Type B pancreatic cell (in vitro differentiated cells): ENCODE measurements around the gene KIF16B. TPM values are rescaled to one million over a fixed set of nuclear protein-coding genes. Genes with fewer than 3 reads are reported as not detected.
"Not testable (repeated sequence)": the region's sequence is repeated elsewhere in the genome, so short reads cannot be mapped to it uniquely, and the experiment has no call there.

Experiments used
- DNase-seq: peaks from one replicate; pipeline ENCODE4 v3.0.0; 2021; ENCODE audit warnings: mixed read lengths; ENCODE audit not compliant: unreplicated experiment; ENCODE audit errors: extremely low spot score
- H3K27ac Mint-ChIP-seq: 2 replicates; pipeline ENCODE4 v1.8.0; 2021; ENCODE audit warnings: mild to moderate bottlenecking, mixed read lengths
- H3K27me3 Mint-ChIP-seq: 2 replicates; pipeline ENCODE4 v1.8.0; 2021; ENCODE audit warnings: mixed read lengths
- H3K36me3 Mint-ChIP-seq: 2 replicates; pipeline ENCODE4 v1.8.0; 2021; ENCODE audit warnings: mixed read lengths
- H3K4me1 Mint-ChIP-seq: one replicate; pipeline ENCODE4 v1.8.0; 2021; ENCODE audit warnings: mixed read lengths; ENCODE audit not compliant: unreplicated experiment
- H3K4me3 Mint-ChIP-seq: 2 replicates; pipeline ENCODE4 v1.8.0; 2021; ENCODE audit warnings: mild to moderate bottlenecking, mixed read lengths
- H3K9me3 Mint-ChIP-seq: 2 replicates; pipeline ENCODE4 v1.8.0; 2021; ENCODE audit warnings: mixed read lengths
- CTCF ChIP-seq: fragments of 200-600 bp; sonication (generic); conservative IDR thresholded peaks from 2 replicates; pipeline ENCODE4 v1.5.0; 2021; ENCODE audit warnings: antibody characterized with exemption, mild to moderate bottlenecking
- total RNA-seq: library from RNA; stranded (reverse); gene quantifications from 2 replicates; pipeline ENCODE4 v1.2.1, GENCODE V29; 2021; ENCODE audit warnings: low replicate concordance

The KIF16B gene
- total RNA-seq, 1 donor from 2014 or later: 10.3 TPM

- DNase-seq: peak; percentile 4
- Mint-ChIP-seq H3K9me3 (peaks cover 11% of the 10 kb centered on the region), H3K27me3 (no peaks in the 10 kb centered on the region), H3K4me3 (no peak overlapping the region), H3K4me1 (no peaks in the 10 kb centered on the region), H3K36me3 (peaks cover 8% of the 10 kb centered on the region), H3K27ac (no peak overlapping the region)
- no peak for TF ChIP-seq CTCF
These were observed 311.4 kb downstream of the KIF16B start for GRCh38 chr20:16261733-16262273.

GRCh38 chr20:16260911-16261310 lies 312.3 kb downstream of the KIF16B start:
- H3K9me3 Mint-ChIP-seq: peaks cover 6% of the 10 kb centered on the region
- peaks cover 6% of the 10 kb centered on the region for H3K36me3 Mint-ChIP-seq
- no peak for TF ChIP-seq CTCF
- no peak for DNase-seq
- H3K27me3 Mint-ChIP-seq: no peaks in the 10 kb centered on the region
- no peak overlapping the region for H3K4me3 Mint-ChIP-seq
- H3K27ac Mint-ChIP-seq: no peak overlapping the region
- no peaks in the 10 kb centered on the region for H3K4me1 Mint-ChIP-seq

GRCh38 chr20:16260133-16260532 lies 313.1 kb downstream of the KIF16B start:
- H3K4me1 Mint-ChIP-seq, H3K36me3 Mint-ChIP-seq, H3K27ac Mint-ChIP-seq, H3K27me3 Mint-ChIP-seq, H3K9me3 Mint-ChIP-seq, H3K4me3 Mint-ChIP-seq, DNase-seq: not testable (repeated sequence)

- Mint-ChIP-seq H3K27ac (no peak overlapping the region), H3K4me1 (no peaks in the 10 kb centered on the region), H3K36me3 (no peaks in the 10 kb centered on the region), H3K4me3 (no peak overlapping the region), H3K9me3 (no peaks in the 10 kb centered on the region), H3K27me3 (no peaks in the 10 kb centered on the region)
- no peak for DNase-seq
- TF ChIP-seq CTCF: no peak
These were observed 314.5 kb downstream of the KIF16B start for GRCh38 chr20:16258766-16259165.

- no peak for TF ChIP-seq CTCF
- H3K9me3 Mint-ChIP-seq: no peaks in the 10 kb centered on the region
- H3K36me3 Mint-ChIP-seq: no peaks in the 10 kb centered on the region
- H3K4me1 Mint-ChIP-seq: no peaks in the 10 kb centered on the region
- H3K27me3 Mint-ChIP-seq: no peaks in the 10 kb centered on the region
- no peak overlapping the region for H3K27ac Mint-ChIP-seq
- DNase-seq: no peak
- H3K4me3 Mint-ChIP-seq: no peak overlapping the region
These were observed 315.3 kb downstream of the KIF16B start for GRCh38 chr20:16257813-16258430.

- H3K9me3 Mint-ChIP-seq: no peaks in the 10 kb centered on the region
- no peak overlapping the region for H3K27ac Mint-ChIP-seq
- no peaks in the 10 kb centered on the region for H3K4me1 Mint-ChIP-seq
- DNase-seq: no peak
- no peaks in the 10 kb centered on the region for H3K36me3 Mint-ChIP-seq
- H3K4me3 Mint-ChIP-seq: no peak overlapping the region
- no peak for TF ChIP-seq CTCF
- H3K27me3 Mint-ChIP-seq: no peaks in the 10 kb centered on the region
These were observed 316.2 kb downstream of the KIF16B start for GRCh38 chr20:16257021-16257420.
